GM12878 (cell line): Measurements from ENCODE around the gene CDCP2. TPM values are rescaled to one million over a fixed set of nuclear protein-coding genes. Genes with fewer than 3 reads are reported as not detected.

Source experiments
- ATAC-seq: fragments of 200-7000 bp; cut with Tn5 transposase; 3 replicates; pipeline ENCODE4 v1.9.1; 2020; ENCODE audit warnings: mild to moderate bottlenecking, moderate library complexity
- BruUV-seq: library from RNA; stranded (reverse); fragments of 400-500 nt; replicated peaks from 2 replicates; lab custom pipeline; 2021; lab: Mats Ljungman, UMichigan
- CTCF ChIA-PET: fragments of 300-600 bp; sonication (Branson Sonifier 250); formaldehyde crosslinking; extraction: SDS; loops from one replicate; lab custom pipeline; 2021; ENCODE audit warnings: inconsistent platforms; lab: Yijun Ruan, JAX
- POLR2A ChIA-PET: fragments of 350-600 bp; formaldehyde crosslinking; extraction: SDS; loops from one replicate; lab custom pipeline; 2021; ENCODE audit warnings: inconsistent platforms; lab: Charles Lee
- RAD21 ChIA-PET: fragments of 300-600 bp; sonication (Branson Sonifier 250); formaldehyde crosslinking; loops from one replicate; lab custom pipeline; 2023; ENCODE audit warnings: antibody characterized with exemption; ENCODE audit not compliant: unreplicated experiment; lab: Charles Lee
- SMC1A ChIA-PET: fragments of 300-600 bp; sonication (Branson Sonifier 250); formaldehyde crosslinking; loops from one replicate; lab custom pipeline; 2023; ENCODE audit not compliant: unreplicated experiment, uncharacterized antibody; lab: Charles Lee
- DNase-seq: peaks from one replicate; pipeline ENCODE4 v3.0.0-alpha.2; 2011; ENCODE audit warnings: low read depth, low spot score
- FAIRE-seq: peaks from 3 replicates; lab custom pipeline; 2011; peaks lifted over from hg19 to GRCh38; lab: Jason Lieb, UNC
- H2AFZ ChIP-seq: 2 replicates; pipeline ENCODE4 v1.6.0; 2011; ENCODE audit warnings: low read depth, low read length, control low read depth; ENCODE audit not compliant: control insufficient read depth
- H3K27ac ChIP-seq: 2 replicates; pipeline ENCODE4 v1.5.1; 2011; ENCODE audit warnings: control low read depth; ENCODE audit not compliant: control insufficient read depth, insufficient read depth
- H3K27me3 ChIP-seq, 2 experiments: replicated peaks in 1 of 2; 2 replicates each; pipeline versions ENCODE4 v1.6.0 to v1.6.1; 2011; ENCODE audit warnings: low read length in 1 of 2; ENCODE audit not compliant: control insufficient read depth in 2 of 2, insufficient read depth in 2 of 2
- H3K36me3 ChIP-seq, 2 experiments: 2 replicates each; pipeline ENCODE4 v1.5.1; 2011; ENCODE audit warnings: low read length in 1 of 2; ENCODE audit not compliant: control insufficient read depth in 2 of 2, insufficient read depth in 2 of 2
- H3K4me1 ChIP-seq: 2 replicates; pipeline ENCODE4 v1.6.1; 2011; ENCODE audit warnings: mild to moderate bottlenecking, low read length, moderate library complexity, mixed read lengths; ENCODE audit not compliant: control insufficient read depth, insufficient read depth
- H3K4me2 ChIP-seq: 2 replicates; pipeline ENCODE4 v1.6.0; 2011; ENCODE audit warnings: control low read depth; ENCODE audit not compliant: control insufficient read depth, insufficient read depth
- H3K4me3 ChIP-seq: fragments of 200-600 bp; sonication (generic); 2 replicates; pipeline ENCODE4 v1.5.1; 2016
- H3K79me2 ChIP-seq: 2 replicates; pipeline ENCODE4 v1.6.0; 2011; ENCODE audit warnings: low read length; ENCODE audit not compliant: control insufficient read depth, insufficient read depth
- H3K9ac ChIP-seq: 2 replicates; pipeline ENCODE4 v1.8.0; 2011; ENCODE audit warnings: low read length, control low read depth, mixed read lengths; ENCODE audit not compliant: control insufficient read depth, insufficient read depth
- H3K9me3 ChIP-seq: replicated peaks from 3 replicates; pipeline ENCODE4 v1.5.1; 2011; ENCODE audit warnings: mild to moderate bottlenecking, low read length; ENCODE audit not compliant: control insufficient read depth, insufficient read depth
- H4K20me1 ChIP-seq: 2 replicates; pipeline ENCODE4 v1.6.0; 2011; ENCODE audit not compliant: control insufficient read depth, insufficient read depth
- ETV6 ChIP-seq, 2 experiments: fragments of 450-650 bp in 1 of 2; IDR thresholded peaks in 1 of 2; conservative IDR thresholded peaks in 1 of 2; 2 replicates each; pipeline ENCODE4 v1.6.1; 2014; ENCODE audit warnings: antibody characterized with exemption in 1 of 2, borderline replicate concordance in 1 of 2, low read depth in 1 of 2, mild to moderate bottlenecking in 1 of 2, moderate library complexity in 1 of 2
- POLR2AphosphoS2 ChIP-seq: IDR thresholded peaks from 2 replicates; pipeline ENCODE4 v1.6.1; 2011; ENCODE audit warnings: low read depth, mild to moderate bottlenecking, low read length, improper control_type of control experiment, moderate library complexity
- RUNX3 ChIP-seq: IDR thresholded peaks from 2 replicates; pipeline ENCODE4 v1.6.1; 2012; ENCODE audit warnings: low read length, inconsistent platforms
- SREBF1 ChIP-seq: IDR thresholded peaks from 2 replicates; pipeline ENCODE4 v1.6.1; 2012; ENCODE audit warnings: mild to moderate bottlenecking, low read length
- WGBS: methylation state at CpG from one replicate; pipeline ENCODE4 v1.1.6; 2016; ENCODE audit warnings: low lambda C conversion rate; ENCODE audit not compliant: insufficient replicate concordance, insufficient coverage; ENCODE audit errors: missing lambda C conversion rate; 5-methylcytosine and 5-hydroxymethylcytosine counted together
- in situ Hi-C: fragments of 300-500 bp; cut with MboI; formaldehyde crosslinking; loops from 9 replicates; pipeline ENCODE4 v1.14.3; 2018; ENCODE audit warnings: mixed read lengths
- intact Hi-C: fragments of 100-400 bp; cut with micrococcal nuclease; formaldehyde crosslinking; loops from one replicate; pipeline ENCODE4 v1.14.2; 2022; ENCODE audit not compliant: unreplicated experiment
- polyA plus RNA-seq, 11 experiments: library from polyadenylated mRNA; depleted of rRNA in 4 of 11; unstranded in 6 of 11; stranded (reverse) in 5 of 11; fragments of >200 nt; fragmentation: Nextera tagmentation in 4 of 11; fragmentation: Illumina TruSeq in 1 of 11; extraction: Ambion mirVana in 4 of 11; extraction: Trizol in 1 of 11; gene quantifications; 1 replicate in 1 of 11; 2 replicates in 10 of 11; pipeline versions ENCODE4 v1.2.1 to v1.2.3, GENCODE V29; 2011 to 2016; ENCODE audit warnings: inconsistent platforms in 2 of 11, missing spikeins in 2 of 11, low read depth in 1 of 11
- total RNA-seq, 4 experiments: library from RNA; depleted of rRNA in 3 of 4; stranded (reverse); fragments of >200 nt in 3 of 4; fragmentation: Illumina TruSeq in 1 of 4; extraction: Trizol in 1 of 4; gene quantifications; 2 replicates each; pipeline versions ENCODE4 v1.2.1 to v1.2.3, GENCODE V29; 2013 to 2021

Gene CDCP2
- total and polyA plus RNA-seq, 10 of the 15 experiments (the other 5 are each of a cell fraction or from before 2014, with no cell fraction given) = 0.06 TPM; not detected in 9

DNA sequence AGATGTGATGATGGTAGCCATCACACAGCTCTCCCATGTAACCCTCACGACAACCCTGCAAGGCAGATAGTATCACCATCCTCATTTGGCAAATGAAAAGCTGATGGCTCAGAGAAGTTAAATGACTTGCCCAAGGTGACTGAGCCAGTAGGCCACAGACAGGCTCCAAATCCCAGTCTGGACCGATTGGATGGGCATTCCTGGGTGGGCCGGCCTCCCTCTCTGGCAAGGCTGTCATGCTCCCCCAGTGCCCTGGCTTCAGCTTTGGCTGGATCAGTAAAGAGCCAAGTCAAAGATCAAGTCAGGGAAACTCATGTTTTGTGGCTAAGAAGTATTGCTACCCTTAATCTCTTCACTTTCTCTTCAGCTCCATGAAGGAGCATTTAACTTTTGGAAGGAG, 41.2 kb downstream of the CDCP2 start (continued):
- TF ChIP-seq POLR2AphosphoS2 (no peak), RUNX3 (no peak)
- TF ChIP-seq, all 136 proteins: peak for 0

GRCh38 chr1:54110996-54111395, 41.8 kb downstream of the CDCP2 start:
- H3K27me3 ChIP-seq = no peaks in the 10 kb centered on the region
- H3K4me1 ChIP-seq = no peaks in the 10 kb centered on the region
- no peak for FAIRE-seq
- ChIA-PET SMC1A (no interaction called here), RAD21 (no interaction called here)
- H3K4me3 ChIP-seq = no peak overlapping the region
- WGBS = 85% methylated on average over 10 of the region's 10 CpGs
- DNase-seq = no peak
- in situ Hi-C loops (no loop called here), intact Hi-C loops (no loop called here)
- H3K9ac ChIP-seq = no peak overlapping the region
- no peak for TF ChIP-seq ETV6 (conservative IDR thresholded peaks at IDR 0.05 in 1 of 2, IDR thresholded peaks at IDR 0.05 in 1 of 2; ENCODE audit: borderline replicate concordance in 1 of 2, low read depth in 1 of 2)
- no peak for TF ChIP-seq SREBF1
- TF ChIP-seq, all 136 proteins: peak for 0
- CTCF ChIA-PET = interaction anchor here (1.0 kb wide), 1 partner anchor 12 kb away, joined by 5 read pairs; no protein-coding TSS in a partner anchor
- Histone ChIP-seq H4K20me1 (no peaks in the 10 kb centered on the region), H2AFZ (no peak overlapping the region), H3K9me3 (no peaks in the 10 kb centered on the region), H3K36me3 (no peaks in the 10 kb centered on the region), H3K27ac (no peak overlapping the region), H3K4me2 (no peak overlapping the region), H3K79me2 (no peaks in the 10 kb centered on the region)
- POLR2A ChIA-PET = no interaction called here
- no TSS peak for BruUV-seq
- no peak for ATAC-seq
